GM23338 (cell line): ENCODE results near the gene TTPAL. TPM values are rescaled to one million over a fixed set of nuclear protein-coding genes. Genes with fewer than 3 reads are reported as not detected.

ENCODE experiments used
- ATAC-seq: fragments of 200-7000 bp; cut with Tn5 transposase; 3 replicates; pipeline ENCODE4 v1.9.1; 2020
- DNase-seq: peaks from one replicate; pipeline ENCODE4 v3.0.0-alpha.2; 2015; ENCODE audit warnings: low spot score
- H2AFZ ChIP-seq: fragments of 200-600 bp; sonication (generic); 2 replicates; pipeline ENCODE4 v1.8.0; 2016; ENCODE audit warnings: antibody characterized with exemption, mild to moderate bottlenecking, moderate library complexity
- H3F3A ChIP-seq: fragments of 200-600 bp; sonication (generic); replicated peaks from 2 replicates; pipeline ENCODE4 v1.8.0; 2017; ENCODE audit warnings: antibody characterized with exemption, mixed run types, low read depth
- H3K27ac ChIP-seq: fragments of 200-600 bp; sonication (generic); 2 replicates; pipeline ENCODE4 v1.6.1; 2016; ENCODE audit warnings: low read depth
- H3K27me3 ChIP-seq: fragments of 200-600 bp; sonication (generic); 2 replicates; pipeline ENCODE4 v1.8.0; 2016; ENCODE audit warnings: mild to moderate bottlenecking, mixed run types, moderate library complexity; ENCODE audit not compliant: insufficient read depth
- H3K36me3 ChIP-seq: fragments of 200-600 bp; sonication (generic); 2 replicates; pipeline ENCODE4 v1.8.0; 2016; ENCODE audit warnings: mild to moderate bottlenecking; ENCODE audit not compliant: insufficient read depth
- H3K4me1 ChIP-seq: fragments of 200-600 bp; sonication (generic); 2 replicates; pipeline ENCODE4 v1.8.0; 2016; ENCODE audit warnings: mild to moderate bottlenecking, moderate library complexity; ENCODE audit not compliant: insufficient read depth
- H3K4me2 ChIP-seq: fragments of 200-600 bp; sonication (generic); 2 replicates; pipeline ENCODE4 v1.7.1; 2017; ENCODE audit warnings: mixed run types
- H3K4me3 ChIP-seq: fragments of 200-600 bp; sonication (generic); 2 replicates; pipeline ENCODE4 v1.6.1; 2016; ENCODE audit warnings: mixed run types
- H3K79me2 ChIP-seq: fragments of 200-600 bp; sonication (generic); replicated peaks from 2 replicates; pipeline ENCODE4 v1.8.0; 2017; ENCODE audit warnings: mild to moderate bottlenecking; ENCODE audit not compliant: insufficient read depth
- H3K9me2 ChIP-seq: fragments of 200-600 bp; sonication (generic); 2 replicates; pipeline ENCODE4 v1.8.0; 2017; ENCODE audit not compliant: insufficient read depth
- H4K20me1 ChIP-seq: fragments of 200-600 bp; sonication (generic); replicated peaks from 2 replicates; pipeline ENCODE4 v1.8.0; 2017; ENCODE audit warnings: mild to moderate bottlenecking; ENCODE audit not compliant: insufficient read depth
- H3K27ac Mint-ChIP-seq: 2 replicates; pipeline ENCODE4 v1.8.0; 2020; ENCODE audit warnings: inconsistent platforms, mild to moderate bottlenecking, moderate library complexity, mixed read lengths
- H3K27me3 Mint-ChIP-seq: 3 replicates; pipeline ENCODE4 v1.8.0; 2022; ENCODE audit warnings: low read depth, mild to moderate bottlenecking, moderate library complexity, mixed read lengths, inconsistent platforms; ENCODE audit not compliant: insufficient read depth, poor library complexity
- H3K36me3 Mint-ChIP-seq: 3 replicates; pipeline ENCODE4 v1.8.0; 2021; ENCODE audit warnings: low read depth, mild to moderate bottlenecking, inconsistent platforms, moderate library complexity, mixed read lengths
- H3K4me1 Mint-ChIP-seq: 3 replicates; pipeline ENCODE4 v1.8.0; 2020; ENCODE audit warnings: mild to moderate bottlenecking, inconsistent platforms, mixed read lengths
- H3K4me3 Mint-ChIP-seq: 3 replicates; pipeline ENCODE4 v1.8.0; 2021; ENCODE audit warnings: moderate library complexity, mild to moderate bottlenecking, inconsistent platforms, mixed read lengths
- H3K9me3 Mint-ChIP-seq: 3 replicates; pipeline ENCODE4 v1.8.0; 2020; ENCODE audit warnings: moderate library complexity, mild to moderate bottlenecking, inconsistent platforms, mixed read lengths
- CREB1 ChIP-seq: fragments of 250-450 bp; sonication (Bioruptor Pico); IDR thresholded peaks from 2 replicates; pipeline ENCODE4 v1.5.0; 2020; ENCODE audit warnings: low read depth, mild to moderate bottlenecking, moderate library complexity
- ETS1 ChIP-seq: IDR thresholded peaks from 2 replicates; pipeline ENCODE4 v1.6.1; 2016; ENCODE audit warnings: antibody characterized with exemption
- EZH2 ChIP-seq: fragments of 200-600 bp; sonication (generic); IDR thresholded peaks from one replicate; pipeline ENCODE4 v1.8.0; 2017; ENCODE audit warnings: antibody characterized with exemption, mild to moderate bottlenecking, low read depth; ENCODE audit not compliant: unreplicated experiment
- EZH2phosphoT487 ChIP-seq: fragments of 200-600 bp; sonication (generic); IDR thresholded peaks from one replicate; pipeline ENCODE4 v1.8.1; 2018; ENCODE audit warnings: antibody characterized with exemption; ENCODE audit not compliant: unreplicated experiment
- JUNB ChIP-seq: IDR thresholded peaks from one replicate; pipeline ENCODE4 v1.6.1; 2016; ENCODE audit warnings: antibody characterized with exemption; ENCODE audit not compliant: unreplicated experiment
- NANOG ChIP-seq: IDR thresholded peaks from 2 replicates; pipeline ENCODE4 v1.6.1; 2016; ENCODE audit warnings: antibody characterized with exemption, borderline replicate concordance
- POLR2AphosphoS5 ChIP-seq: IDR thresholded peaks from 2 replicates; pipeline ENCODE4 v1.6.1; 2016; ENCODE audit warnings: antibody characterized with exemption, low read depth
- REST ChIP-seq: IDR thresholded peaks from one replicate; pipeline ENCODE4 v1.6.1; 2018; ENCODE audit warnings: antibody characterized with exemption; ENCODE audit not compliant: unreplicated experiment
- STAT1 ChIP-seq: IDR thresholded peaks from one replicate; pipeline ENCODE4 v1.6.1; 2016; ENCODE audit warnings: antibody characterized with exemption; ENCODE audit not compliant: unreplicated experiment
- ZNF114 ChIP-seq: fragments of 250-450 bp; sonication (Bioruptor Pico); IDR thresholded peaks from 2 replicates; pipeline ENCODE4 v1.5.0; 2020; ENCODE audit warnings: mild to moderate bottlenecking, moderate library complexity
- ZNF331 ChIP-seq: fragments of 250-450 bp; sonication (Bioruptor Pico); IDR thresholded peaks from 2 replicates; pipeline ENCODE4 v1.5.0; 2020; ENCODE audit warnings: low read depth, mild to moderate bottlenecking, moderate library complexity
- polyA plus RNA-seq: library from polyadenylated mRNA; unstranded; fragments of >200 nt; fragmentation: Nextera tagmentation; extraction: Ambion mirVana; gene quantifications from 2 replicates; pipeline ENCODE4 v1.2.1, GENCODE V29; 2016
- total RNA-seq: library from RNA; depleted of rRNA; stranded (reverse); fragments of >200 nt; shearing (Covaris generic); gene quantifications from 2 replicates; pipeline ENCODE4 v1.2.3, GENCODE V29; 2014
- TF ChIP-seq, protein P1 (sequence below): fragments of 250-450 bp; sonication (Bioruptor Pico); IDR thresholded peaks from 2 replicates; pipeline ENCODE4 v1.5.0; 2020; ENCODE audit warnings: mild to moderate bottlenecking, moderate library complexity
- TF ChIP-seq, protein P2 (sequence below), 2 experiments: fragments of 200-600 bp in 1 of 2; sonication (generic) in 1 of 2; conservative IDR thresholded peaks; 2 replicates each; pipeline versions ENCODE4 v1.5.1 to v1.6.1; 2016 to 2017; ENCODE audit warnings: antibody characterized with exemption in 2 of 2, low read depth in 2 of 2, mild to moderate bottlenecking in 2 of 2, moderate library complexity in 1 of 2

Gene TTPAL
- total and polyA plus RNA-seq, 2 experiments from 2014 or later = 3.7 to 10.2 TPM

DNA sequence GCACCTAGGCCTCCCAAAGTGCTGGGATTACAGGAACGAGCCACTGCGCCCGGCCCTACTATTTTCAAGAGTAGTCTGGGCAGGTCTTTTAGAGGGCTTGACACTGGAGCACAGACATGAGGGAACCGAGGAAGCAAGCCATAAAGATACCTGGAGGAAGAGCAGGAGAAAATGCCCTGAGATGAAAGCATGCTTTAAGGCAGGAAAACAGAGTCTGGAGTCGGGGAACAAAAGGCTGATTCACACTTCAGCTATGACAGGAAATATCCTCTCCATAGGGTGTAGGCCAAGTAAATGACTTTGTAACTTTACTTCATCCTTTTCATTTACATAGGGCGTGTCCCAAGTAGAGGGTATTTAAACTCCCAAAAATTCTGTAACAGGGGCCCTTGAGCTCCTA, 50.5 kb downstream of the TTPAL start:
- TF ChIP-seq ZNF331 = no peak
- no peak for TF ChIP-seq JUNB
- no peak for TF ChIP-seq NANOG
- no peak for TF ChIP-seq ZNF114 (CRISPR knock-in tag)
- TF ChIP-seq EZH2 = no peak
- TF ChIP-seq REST = no peak
- TF ChIP-seq EZH2phosphoT487 = no peak
- TF ChIP-seq, protein P1, sequence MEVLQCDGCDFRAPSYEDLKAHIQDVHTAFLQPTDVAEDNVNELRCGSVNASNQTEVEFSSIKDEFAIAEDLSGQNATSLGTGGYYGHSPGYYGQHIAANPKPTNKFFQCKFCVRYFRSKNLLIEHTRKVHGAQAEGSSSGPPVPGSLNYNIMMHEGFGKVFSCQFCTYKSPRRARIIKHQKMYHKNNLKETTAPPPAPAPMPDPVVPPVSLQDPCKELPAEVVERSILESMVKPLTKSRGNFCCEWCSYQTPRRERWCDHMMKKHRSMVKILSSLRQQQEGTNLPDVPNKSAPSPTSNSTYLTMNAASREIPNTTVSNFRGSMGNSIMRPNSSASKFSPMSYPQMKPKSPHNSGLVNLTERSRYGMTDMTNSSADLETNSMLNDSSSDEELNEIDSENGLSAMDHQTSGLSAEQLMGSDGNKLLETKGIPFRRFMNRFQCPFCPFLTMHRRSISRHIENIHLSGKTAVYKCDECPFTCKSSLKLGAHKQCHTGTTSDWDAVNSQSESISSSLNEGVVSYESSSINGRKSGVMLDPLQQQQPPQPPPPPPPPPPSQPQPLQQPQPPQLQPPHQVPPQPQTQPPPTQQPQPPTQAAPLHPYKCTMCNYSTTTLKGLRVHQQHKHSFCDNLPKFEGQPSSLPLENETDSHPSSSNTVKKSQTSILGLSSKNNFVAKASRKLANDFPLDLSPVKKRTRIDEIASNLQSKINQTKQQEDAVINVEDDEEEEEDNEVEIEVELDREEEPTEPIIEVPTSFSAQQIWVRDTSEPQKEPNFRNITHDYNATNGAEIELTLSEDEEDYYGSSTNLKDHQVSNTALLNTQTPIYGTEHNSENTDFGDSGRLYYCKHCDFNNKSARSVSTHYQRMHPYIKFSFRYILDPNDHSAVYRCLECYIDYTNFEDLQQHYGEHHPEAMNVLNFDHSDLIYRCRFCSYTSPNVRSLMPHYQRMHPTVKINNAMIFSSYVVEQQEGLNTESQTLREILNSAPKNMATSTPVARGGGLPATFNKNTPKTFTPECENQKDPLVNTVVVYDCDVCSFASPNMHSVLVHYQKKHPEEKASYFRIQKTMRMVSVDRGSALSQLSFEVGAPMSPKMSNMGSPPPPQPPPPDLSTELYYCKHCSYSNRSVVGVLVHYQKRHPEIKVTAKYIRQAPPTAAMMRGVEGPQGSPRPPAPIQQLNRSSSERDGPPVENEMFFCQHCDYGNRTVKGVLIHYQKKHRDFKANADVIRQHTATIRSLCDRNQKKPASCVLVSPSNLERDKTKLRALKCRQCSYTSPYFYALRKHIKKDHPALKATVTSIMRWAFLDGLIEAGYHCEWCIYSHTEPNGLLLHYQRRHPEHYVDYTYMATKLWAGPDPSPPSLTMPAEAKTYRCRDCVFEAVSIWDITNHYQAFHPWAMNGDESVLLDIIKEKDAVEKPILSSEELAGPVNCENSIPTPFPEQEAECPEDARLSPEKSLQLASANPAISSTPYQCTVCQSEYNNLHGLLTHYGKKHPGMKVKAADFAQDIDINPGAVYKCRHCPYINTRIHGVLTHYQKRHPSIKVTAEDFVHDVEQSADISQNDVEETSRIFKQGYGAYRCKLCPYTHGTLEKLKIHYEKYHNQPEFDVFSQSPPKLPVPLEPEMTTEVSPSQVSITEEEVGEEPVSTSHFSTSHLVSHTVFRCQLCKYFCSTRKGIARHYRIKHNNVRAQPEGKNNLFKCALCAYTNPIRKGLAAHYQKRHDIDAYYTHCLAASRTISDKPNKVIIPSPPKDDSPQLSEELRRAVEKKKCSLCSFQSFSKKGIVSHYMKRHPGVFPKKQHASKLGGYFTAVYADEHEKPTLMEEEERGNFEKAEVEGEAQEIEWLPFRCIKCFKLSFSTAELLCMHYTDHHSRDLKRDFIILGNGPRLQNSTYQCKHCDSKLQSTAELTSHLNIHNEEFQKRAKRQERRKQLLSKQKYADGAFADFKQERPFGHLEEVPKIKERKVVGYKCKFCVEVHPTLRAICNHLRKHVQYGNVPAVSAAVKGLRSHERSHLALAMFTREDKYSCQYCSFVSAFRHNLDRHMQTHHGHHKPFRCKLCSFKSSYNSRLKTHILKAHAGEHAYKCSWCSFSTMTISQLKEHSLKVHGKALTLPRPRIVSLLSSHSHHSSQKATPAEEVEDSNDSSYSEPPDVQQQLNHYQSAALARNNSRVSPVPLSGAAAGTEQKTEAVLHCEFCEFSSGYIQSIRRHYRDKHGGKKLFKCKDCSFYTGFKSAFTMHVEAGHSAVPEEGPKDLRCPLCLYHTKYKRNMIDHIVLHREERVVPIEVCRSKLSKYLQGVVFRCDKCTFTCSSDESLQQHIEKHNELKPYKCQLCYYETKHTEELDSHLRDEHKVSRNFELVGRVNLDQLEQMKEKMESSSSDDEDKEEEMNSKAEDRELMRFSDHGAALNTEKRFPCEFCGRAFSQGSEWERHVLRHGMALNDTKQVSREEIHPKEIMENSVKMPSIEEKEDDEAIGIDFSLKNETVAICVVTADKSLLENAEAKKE (CRISPR knock-in tag) = no peak
- no peak for TF ChIP-seq STAT1
- no peak for TF ChIP-seq POLR2AphosphoS5
- TF ChIP-seq CREB1 = no peak
- no peak for TF ChIP-seq ETS1
- TF ChIP-seq, protein P2, sequence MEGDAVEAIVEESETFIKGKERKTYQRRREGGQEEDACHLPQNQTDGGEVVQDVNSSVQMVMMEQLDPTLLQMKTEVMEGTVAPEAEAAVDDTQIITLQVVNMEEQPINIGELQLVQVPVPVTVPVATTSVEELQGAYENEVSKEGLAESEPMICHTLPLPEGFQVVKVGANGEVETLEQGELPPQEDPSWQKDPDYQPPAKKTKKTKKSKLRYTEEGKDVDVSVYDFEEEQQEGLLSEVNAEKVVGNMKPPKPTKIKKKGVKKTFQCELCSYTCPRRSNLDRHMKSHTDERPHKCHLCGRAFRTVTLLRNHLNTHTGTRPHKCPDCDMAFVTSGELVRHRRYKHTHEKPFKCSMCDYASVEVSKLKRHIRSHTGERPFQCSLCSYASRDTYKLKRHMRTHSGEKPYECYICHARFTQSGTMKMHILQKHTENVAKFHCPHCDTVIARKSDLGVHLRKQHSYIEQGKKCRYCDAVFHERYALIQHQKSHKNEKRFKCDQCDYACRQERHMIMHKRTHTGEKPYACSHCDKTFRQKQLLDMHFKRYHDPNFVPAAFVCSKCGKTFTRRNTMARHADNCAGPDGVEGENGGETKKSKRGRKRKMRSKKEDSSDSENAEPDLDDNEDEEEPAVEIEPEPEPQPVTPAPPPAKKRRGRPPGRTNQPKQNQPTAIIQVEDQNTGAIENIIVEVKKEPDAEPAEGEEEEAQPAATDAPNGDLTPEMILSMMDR (conservative IDR thresholded peaks at IDR 0.05; ENCODE audit: low read depth in 2 of 2) = no peak
- Histone ChIP-seq H3K36me3 (no peaks in the 10 kb centered on the region), H3K4me2 (no peak overlapping the region), H3K79me2 (peaks cover 3% of the 10 kb centered on the region), H3K4me3 (no peak overlapping the region), H3K27ac (peak overlapping the region; percentile 92), H4K20me1 (no peaks in the 10 kb centered on the region), H3K9me2 (no peaks in the 10 kb centered on the region), H3K4me1 (peaks cover 30% of the 10 kb centered on the region), H2AFZ (no peak overlapping the region), H3F3A (peaks cover 1% of the 10 kb centered on the region; the same call in 1 of the 2 replicates), H3K27me3 (no peaks in the 10 kb centered on the region)
- DNase-seq (peak; percentile 31), ATAC-seq (no peak)
- peak overlapping the region; percentile 78 for H3K27ac Mint-ChIP-seq
- H3K9me3 Mint-ChIP-seq = no peaks in the 10 kb centered on the region
- H3K27me3 Mint-ChIP-seq = peaks cover 4% of the 10 kb centered on the region
- H3K36me3 Mint-ChIP-seq = no peaks in the 10 kb centered on the region; the same call in 2 of the 3 replicates
- peaks cover 25% of the 10 kb centered on the region for H3K4me1 Mint-ChIP-seq
- no peak overlapping the region for H3K4me3 Mint-ChIP-seq
